ENCODE data around the gene ROGDI.

ROGDI gene

GRCh38 chr16:4760221-4760910, 42.1 kb downstream of the ROGDI start:
- no peak overlapping the region for H3K4me3 ChIP-seq (replicated peaks; ENCODE audit: low read depth, low read length)
- no peaks in the 10 kb centered on the region for H3K27me3 ChIP-seq (replicated peaks; ENCODE audit: control insufficient read depth, insufficient read depth, low read length)
- TF ChIP-seq, protein P1, sequence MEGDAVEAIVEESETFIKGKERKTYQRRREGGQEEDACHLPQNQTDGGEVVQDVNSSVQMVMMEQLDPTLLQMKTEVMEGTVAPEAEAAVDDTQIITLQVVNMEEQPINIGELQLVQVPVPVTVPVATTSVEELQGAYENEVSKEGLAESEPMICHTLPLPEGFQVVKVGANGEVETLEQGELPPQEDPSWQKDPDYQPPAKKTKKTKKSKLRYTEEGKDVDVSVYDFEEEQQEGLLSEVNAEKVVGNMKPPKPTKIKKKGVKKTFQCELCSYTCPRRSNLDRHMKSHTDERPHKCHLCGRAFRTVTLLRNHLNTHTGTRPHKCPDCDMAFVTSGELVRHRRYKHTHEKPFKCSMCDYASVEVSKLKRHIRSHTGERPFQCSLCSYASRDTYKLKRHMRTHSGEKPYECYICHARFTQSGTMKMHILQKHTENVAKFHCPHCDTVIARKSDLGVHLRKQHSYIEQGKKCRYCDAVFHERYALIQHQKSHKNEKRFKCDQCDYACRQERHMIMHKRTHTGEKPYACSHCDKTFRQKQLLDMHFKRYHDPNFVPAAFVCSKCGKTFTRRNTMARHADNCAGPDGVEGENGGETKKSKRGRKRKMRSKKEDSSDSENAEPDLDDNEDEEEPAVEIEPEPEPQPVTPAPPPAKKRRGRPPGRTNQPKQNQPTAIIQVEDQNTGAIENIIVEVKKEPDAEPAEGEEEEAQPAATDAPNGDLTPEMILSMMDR (IDR thresholded peaks at IDR 0.05; ENCODE audit: insufficient read depth, low read length, poor library complexity, severe bottlenecking) = no peak
- H3K36me3 ChIP-seq (ENCODE audit: control insufficient read depth, insufficient read depth, low read length) = peaks cover 31% of the 10 kb centered on the region
- no peak for DNase-seq (ENCODE audit: extremely low read depth, insufficient read length)

GRCh38 chr16:4755687-4756086, 46.7 kb downstream of the ROGDI start:
- H3K27me3 ChIP-seq (replicated peaks; ENCODE audit: control insufficient read depth, insufficient read depth, low read length) = no peaks in the 10 kb centered on the region
- TF ChIP-seq, protein P1 (IDR thresholded peaks at IDR 0.05; ENCODE audit: insufficient read depth, low read length, poor library complexity, severe bottlenecking) = no peak
- H3K4me3 ChIP-seq (replicated peaks; ENCODE audit: low read depth, low read length) = no peak overlapping the region
- peaks cover 39% of the 10 kb centered on the region for H3K36me3 ChIP-seq (ENCODE audit: control insufficient read depth, insufficient read depth, low read length)
- no peak for DNase-seq (ENCODE audit: extremely low read depth, insufficient read length)

DNA sequence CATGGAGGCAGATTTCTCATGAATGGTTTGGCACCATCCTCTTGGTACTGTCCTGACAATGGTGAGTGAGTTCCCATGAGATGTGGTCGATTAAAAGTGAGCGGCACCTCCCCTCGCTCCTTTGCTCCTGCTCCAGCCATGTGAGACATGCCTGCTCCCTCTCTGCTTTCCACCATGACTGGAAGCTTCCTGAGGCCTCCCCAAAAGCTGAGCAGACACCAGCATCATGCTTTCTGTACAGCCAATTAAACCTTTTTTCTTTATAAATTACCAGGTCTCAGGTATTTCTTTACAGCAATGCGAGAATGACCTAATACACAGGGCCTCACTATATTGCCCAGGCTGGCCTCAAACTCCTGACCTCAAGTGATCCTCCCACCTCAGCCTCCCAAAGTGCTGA, 47.6 kb downstream of the ROGDI start:
- no peak for DNase-seq (ENCODE audit: extremely low read depth, insufficient read length)
- TF ChIP-seq, protein P1 (IDR thresholded peaks at IDR 0.05; ENCODE audit: insufficient read depth, low read length, poor library complexity, severe bottlenecking) = no peak
- Histone ChIP-seq H3K4me3 (replicated peaks; ENCODE audit: low read depth, low read length) (no peak overlapping the region), H3K36me3 (ENCODE audit: control insufficient read depth, insufficient read depth, low read length) (peaks cover 32% of the 10 kb centered on the region), H3K27me3 (replicated peaks; ENCODE audit: control insufficient read depth, insufficient read depth, low read length) (no peaks in the 10 kb centered on the region)

GRCh38 chr16:4753227-4753626, 49.2 kb downstream of the ROGDI start:
- no peak overlapping the region for H3K4me3 ChIP-seq (replicated peaks; ENCODE audit: low read depth, low read length)
- H3K36me3 ChIP-seq (ENCODE audit: control insufficient read depth, insufficient read depth, low read length) = peaks cover 31% of the 10 kb centered on the region
- DNase-seq (ENCODE audit: extremely low read depth, insufficient read length) = no peak
- TF ChIP-seq, protein P1 (IDR thresholded peaks at IDR 0.05; ENCODE audit: insufficient read depth, low read length, poor library complexity, severe bottlenecking) = no peak
- no peaks in the 10 kb centered on the region for H3K27me3 ChIP-seq (replicated peaks; ENCODE audit: control insufficient read depth, insufficient read depth, low read length)

DNA sequence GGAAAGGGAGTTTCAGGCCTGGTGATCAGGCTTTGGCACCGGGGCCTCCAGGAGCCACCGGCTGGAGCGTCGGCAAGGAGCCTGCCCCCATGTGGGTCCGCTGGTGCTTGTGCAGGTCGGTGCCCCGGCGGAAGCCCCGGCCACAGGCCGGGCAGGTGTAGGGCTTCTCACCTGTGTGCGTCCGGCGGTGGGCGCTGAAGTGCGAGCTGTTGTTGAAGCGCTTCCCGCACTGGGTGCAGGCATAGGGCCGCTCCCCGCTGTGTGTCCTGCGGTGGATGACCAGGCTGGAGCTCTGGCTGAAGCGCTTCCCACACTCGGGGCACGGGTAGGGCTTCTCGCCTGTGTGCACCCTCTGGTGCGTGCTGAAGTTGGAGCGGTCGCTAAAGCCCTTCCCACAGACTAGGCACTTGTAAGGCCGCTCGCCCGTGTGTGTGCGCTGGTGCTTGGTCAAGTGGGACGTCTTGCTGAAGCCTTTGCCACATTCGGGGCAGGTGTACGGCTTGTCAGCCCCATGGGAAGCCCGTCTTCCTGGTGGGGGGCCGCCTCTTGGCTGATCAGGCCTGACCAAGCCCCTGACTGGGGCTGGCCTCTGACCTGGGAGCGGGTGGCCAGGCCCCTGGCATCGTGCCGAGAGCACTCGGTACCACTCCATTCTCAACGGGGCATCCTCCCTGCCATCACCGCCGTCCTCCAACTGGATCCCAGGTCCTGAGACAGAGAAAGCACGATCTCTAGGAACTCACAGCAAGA, 49.9 kb downstream of the ROGDI start:
- Histone ChIP-seq H3K4me3 (replicated peaks; ENCODE audit: low read depth, low read length) (no peak overlapping the region), H3K27me3 (replicated peaks; ENCODE audit: control insufficient read depth, insufficient read depth, low read length) (no peaks in the 10 kb centered on the region), H3K36me3 (ENCODE audit: control insufficient read depth, insufficient read depth, low read length) (peaks cover 31% of the 10 kb centered on the region)
- no peak for DNase-seq (ENCODE audit: extremely low read depth, insufficient read length)
- TF ChIP-seq, protein P1 (IDR thresholded peaks at IDR 0.05; ENCODE audit: insufficient read depth, low read length, poor library complexity, severe bottlenecking) = no peak
